Measurements from ENCODE around the gene NALCN. TPM values are rescaled to one million over a fixed set of nuclear protein-coding genes. Genes with fewer than 3 reads are reported as not detected.

NALCN gene
- total and polyA plus RNA-seq, 2 of the 8 experiments (the other 6 are each of a cell fraction or from before 2014, with no cell fraction given), result 0.26 to 0.54 TPM

DNA sequence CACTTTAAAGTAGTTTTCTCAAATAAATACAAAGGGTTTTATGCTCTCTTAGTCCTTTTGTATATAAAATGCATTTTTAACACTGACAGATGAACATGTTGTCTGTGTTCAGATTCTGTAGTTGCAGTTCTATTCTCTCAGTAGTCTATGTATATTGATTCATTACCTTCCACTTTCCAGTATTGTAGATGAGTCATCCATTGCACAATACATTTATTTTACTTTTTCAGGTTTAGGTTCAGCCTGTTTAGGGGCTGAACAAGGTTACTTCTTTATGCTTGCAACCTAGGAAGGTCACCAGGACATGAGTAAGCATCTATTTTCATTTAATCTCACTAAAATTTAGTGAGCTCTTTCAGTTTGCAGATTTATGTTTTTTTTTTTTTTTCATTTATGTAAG is 173.6 kb downstream of the NALCN start:
- H4K20me1 ChIP-seq (replicated peaks in 1 of 2; ENCODE audit: control insufficient read depth in 1 of 2, insufficient read depth in 2 of 2, low read length in 2 of 2), result no peaks in the 10 kb centered on the region
- CTCF ChIA-PET (ENCODE audit: partially characterized antibody), result no interaction called here
- H3K4ac ChIP-seq (replicated peaks; ENCODE audit: insufficient read length, low read depth, low read length), result no peak overlapping the region
- H3K27ac ChIP-seq (ENCODE audit: low read depth, low read length), result no peak overlapping the region
- H4K5ac ChIP-seq (ENCODE audit: insufficient read length, low read depth, low read length), result no peak overlapping the region
- no peaks in the 10 kb centered on the region for H3K4me1 ChIP-seq (replicated peaks in 1 of 4; ENCODE audit: control insufficient read depth in 3 of 4, insufficient read depth in 4 of 4, low read length in 3 of 4)
- H2BK5ac ChIP-seq (ENCODE audit: low read depth, low read length), result no peak overlapping the region
- H2BK20ac ChIP-seq (ENCODE audit: low read length), result no peak overlapping the region
- no peaks in the 10 kb centered on the region for H3K23me2 ChIP-seq (ENCODE audit: low read depth, low read length)
- no peaks in the 10 kb centered on the region for H3K79me1 ChIP-seq (ENCODE audit: low read depth, low read length)
- no peak overlapping the region for H3K4me2 ChIP-seq (ENCODE audit: insufficient read depth in 1 of 2, low read depth in 2 of 2, low read length in 2 of 2)
- no peak overlapping the region for H3K23ac ChIP-seq (ENCODE audit: insufficient read length)
- H3K27me3 ChIP-seq (replicated peaks in 1 of 4; ENCODE audit: control insufficient read depth in 3 of 4, extremely low read depth in 1 of 4, insufficient read depth in 3 of 4, low read length in 3 of 4), result no peaks in the 10 kb centered on the region
- no peaks in the 10 kb centered on the region for H3K9me3 ChIP-seq (ENCODE audit: insufficient read depth in 2 of 2, low read depth in 1 of 2, low read length in 1 of 2)
- FAIRE-seq, result no peak
- no peak overlapping the region for H4K91ac ChIP-seq (replicated peaks; ENCODE audit: insufficient read length, low read length)
- TF ChIP-seq NANOG (IDR thresholded peaks at IDR 0.05; ENCODE audit: insufficient read depth, low read depth, low read length, poor library complexity, severe bottlenecking), result no peak
- TF ChIP-seq TAF1 (IDR thresholded peaks at IDR 0.05; ENCODE audit: low read depth, low read length), result no peak
- no peak for TF ChIP-seq POLR2A (IDR thresholded peaks at IDR 0.05; ENCODE audit: control extremely low read depth in 1 of 2, low read depth in 2 of 2, low read length in 2 of 2)
- TF ChIP-seq SP1 (IDR thresholded peaks at IDR 0.05; ENCODE audit: low read depth, low read length), result no peak
- POLR2A ChIA-PET (ENCODE audit: partially characterized antibody), result no interaction called here
- no peak overlapping the region for H2AK5ac ChIP-seq (ENCODE audit: low read depth, low read length)
- no peak overlapping the region for H3K4me3 ChIP-seq (ENCODE audit: extremely low read depth in 1 of 4, insufficient read depth in 2 of 4, low read depth in 3 of 4, low read length in 4 of 4)
- H3K14ac ChIP-seq (ENCODE audit: insufficient read length), result no peak overlapping the region
- no peak overlapping the region for H3K9ac ChIP-seq (replicated peaks in 1 of 4; ENCODE audit: extremely low read depth in 1 of 4, low read depth in 3 of 4, low read length in 3 of 4)
- no peak overlapping the region for H3K18ac ChIP-seq (ENCODE audit: extremely low read depth, low read length)
- H3K56ac ChIP-seq (replicated peaks; ENCODE audit: insufficient read length, low read depth, low read length), result no peak overlapping the region
- H2BK120ac ChIP-seq (replicated peaks; ENCODE audit: low read depth, low read length), result no peak overlapping the region
- H3K36me3 ChIP-seq (ENCODE audit: control insufficient read depth in 2 of 4, insufficient read depth in 4 of 4, low read length in 3 of 4), result no peaks in the 10 kb centered on the region
- no peak overlapping the region for H2AFZ ChIP-seq (ENCODE audit: low read length)
- no peak overlapping the region for H2BK15ac ChIP-seq (ENCODE audit: low read length)
- H2BK12ac ChIP-seq (ENCODE audit: low read depth, low read length), result no peak overlapping the region
- DNase-seq (ENCODE audit: low read depth in 1 of 2, low spot score in 2 of 2), result no peak
- no peak overlapping the region for H4K8ac ChIP-seq (ENCODE audit: extremely low read depth, insufficient read depth, low read length)
- no peaks in the 10 kb centered on the region for H3K79me2 ChIP-seq (ENCODE audit: control insufficient read depth in 1 of 2, insufficient read depth in 2 of 2, low read length in 2 of 2)

Measured in H1 (cell line).